NCI-H82 treated with DMSO at 0.1 percent for 48 hours (cell line): ENCODE measurements around the gene ADAMTS18.
"Not testable (repeated sequence)": the region's sequence is repeated elsewhere in the genome, so short reads cannot be mapped to it uniquely, and the experiment has no call there.

Experiments
- DNase-seq: peaks from one replicate; lab custom pipeline; 2025; ENCODE audit not compliant: unreplicated experiment; lab: John Stamatoyannopoulos, UW

Gene ADAMTS18, protein sequence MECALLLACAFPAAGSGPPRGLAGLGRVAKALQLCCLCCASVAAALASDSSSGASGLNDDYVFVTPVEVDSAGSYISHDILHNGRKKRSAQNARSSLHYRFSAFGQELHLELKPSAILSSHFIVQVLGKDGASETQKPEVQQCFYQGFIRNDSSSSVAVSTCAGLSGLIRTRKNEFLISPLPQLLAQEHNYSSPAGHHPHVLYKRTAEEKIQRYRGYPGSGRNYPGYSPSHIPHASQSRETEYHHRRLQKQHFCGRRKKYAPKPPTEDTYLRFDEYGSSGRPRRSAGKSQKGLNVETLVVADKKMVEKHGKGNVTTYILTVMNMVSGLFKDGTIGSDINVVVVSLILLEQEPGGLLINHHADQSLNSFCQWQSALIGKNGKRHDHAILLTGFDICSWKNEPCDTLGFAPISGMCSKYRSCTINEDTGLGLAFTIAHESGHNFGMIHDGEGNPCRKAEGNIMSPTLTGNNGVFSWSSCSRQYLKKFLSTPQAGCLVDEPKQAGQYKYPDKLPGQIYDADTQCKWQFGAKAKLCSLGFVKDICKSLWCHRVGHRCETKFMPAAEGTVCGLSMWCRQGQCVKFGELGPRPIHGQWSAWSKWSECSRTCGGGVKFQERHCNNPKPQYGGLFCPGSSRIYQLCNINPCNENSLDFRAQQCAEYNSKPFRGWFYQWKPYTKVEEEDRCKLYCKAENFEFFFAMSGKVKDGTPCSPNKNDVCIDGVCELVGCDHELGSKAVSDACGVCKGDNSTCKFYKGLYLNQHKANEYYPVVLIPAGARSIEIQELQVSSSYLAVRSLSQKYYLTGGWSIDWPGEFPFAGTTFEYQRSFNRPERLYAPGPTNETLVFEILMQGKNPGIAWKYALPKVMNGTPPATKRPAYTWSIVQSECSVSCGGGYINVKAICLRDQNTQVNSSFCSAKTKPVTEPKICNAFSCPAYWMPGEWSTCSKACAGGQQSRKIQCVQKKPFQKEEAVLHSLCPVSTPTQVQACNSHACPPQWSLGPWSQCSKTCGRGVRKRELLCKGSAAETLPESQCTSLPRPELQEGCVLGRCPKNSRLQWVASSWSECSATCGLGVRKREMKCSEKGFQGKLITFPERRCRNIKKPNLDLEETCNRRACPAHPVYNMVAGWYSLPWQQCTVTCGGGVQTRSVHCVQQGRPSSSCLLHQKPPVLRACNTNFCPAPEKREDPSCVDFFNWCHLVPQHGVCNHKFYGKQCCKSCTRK (N-terminal part only)

DNA sequence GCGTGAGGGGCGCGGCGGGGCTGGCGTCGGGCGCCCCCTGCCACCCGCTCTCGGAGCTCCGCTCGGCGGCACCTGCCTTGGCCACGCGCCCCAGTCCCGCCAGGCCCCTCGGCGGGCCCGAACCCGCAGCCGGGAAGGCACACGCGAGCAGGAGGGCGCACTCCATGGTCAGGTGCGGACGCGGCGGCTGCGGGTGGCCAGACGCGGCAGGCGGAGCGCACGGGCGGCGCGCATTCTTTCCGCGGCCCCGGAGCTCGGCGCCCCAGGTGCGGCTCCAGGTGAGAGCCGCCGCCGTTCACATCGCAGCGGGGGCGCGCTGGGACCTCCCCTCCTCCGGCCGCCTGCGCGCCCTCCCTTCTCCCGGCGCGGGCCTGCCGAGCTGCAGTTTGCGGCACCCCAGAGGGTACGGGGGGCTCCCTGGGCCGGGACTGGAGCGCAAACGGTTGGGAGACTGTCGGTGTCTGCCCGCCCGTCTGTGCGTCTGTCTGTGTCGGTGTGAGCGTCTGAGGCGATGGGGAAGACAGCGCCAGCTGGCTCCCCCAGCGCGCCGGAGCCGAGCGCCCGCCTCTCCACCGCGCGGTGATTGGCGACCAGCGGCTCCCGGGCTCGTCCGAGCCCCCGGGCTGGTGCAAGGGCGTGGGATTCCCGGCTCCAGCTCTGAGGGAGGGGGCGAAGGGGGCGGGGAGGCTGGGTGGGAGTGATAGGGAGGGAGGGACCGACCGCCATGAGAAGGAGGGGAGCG is at the start of gene ADAMTS18:
Gene ADAMTS18, minus strand, starts transcription at position 505 of the 742 bp plus-strand sequence. Its CDS starts 339 bp downstream, at position 166.
- no peak for DNase-seq

DNA sequence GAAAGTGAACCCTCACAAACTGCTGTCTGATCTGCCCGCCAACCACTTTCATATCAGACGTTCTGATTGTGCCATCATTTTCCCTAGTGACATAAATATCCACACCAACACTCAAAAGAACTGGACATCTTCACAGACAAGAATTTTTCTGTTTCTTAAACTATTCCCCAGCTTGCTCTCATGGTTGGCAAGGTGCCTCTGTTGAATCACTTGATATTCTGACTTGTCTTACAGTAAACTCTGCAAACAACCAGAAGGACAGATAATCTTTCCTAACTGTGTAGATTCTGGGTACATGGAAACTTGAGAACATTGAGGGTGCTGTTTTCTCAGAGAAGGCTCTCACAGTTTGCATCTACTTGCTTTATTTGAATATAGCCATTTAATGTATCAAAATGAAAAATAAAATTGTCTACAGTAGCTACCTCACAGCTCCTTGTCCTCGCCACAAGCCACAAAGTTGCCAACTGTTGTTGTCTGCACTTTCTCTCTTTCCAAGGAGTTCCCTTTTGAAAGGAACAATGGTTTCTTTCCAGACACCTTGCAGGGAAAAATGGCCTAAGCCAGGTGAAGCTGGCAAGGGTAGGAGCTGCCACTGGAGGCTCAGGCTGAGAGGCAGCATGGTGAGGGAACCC is 46.0 kb upstream of the ADAMTS18 start:
- no peak for DNase-seq

DNA sequence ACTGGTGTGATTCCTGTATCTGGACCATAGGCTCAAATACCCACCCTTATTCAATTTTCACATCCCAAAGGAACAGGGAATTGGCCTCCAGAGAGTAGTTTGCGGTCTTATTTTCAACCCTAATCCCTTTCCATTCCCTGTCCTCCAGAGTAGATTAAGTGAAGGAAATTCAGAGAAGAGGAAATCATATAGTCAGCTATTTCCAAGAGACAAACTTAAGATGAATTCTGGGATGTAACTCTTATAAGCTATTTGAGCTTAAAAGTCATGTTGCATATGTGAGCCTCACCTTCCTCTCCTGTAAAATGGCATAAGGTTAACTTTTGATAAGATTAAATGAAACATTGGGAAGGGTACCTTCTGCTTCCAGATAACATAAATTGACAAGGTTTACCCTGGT is 37.4 kb upstream of the ADAMTS18 start:
- DNase-seq = no peak

DNA sequence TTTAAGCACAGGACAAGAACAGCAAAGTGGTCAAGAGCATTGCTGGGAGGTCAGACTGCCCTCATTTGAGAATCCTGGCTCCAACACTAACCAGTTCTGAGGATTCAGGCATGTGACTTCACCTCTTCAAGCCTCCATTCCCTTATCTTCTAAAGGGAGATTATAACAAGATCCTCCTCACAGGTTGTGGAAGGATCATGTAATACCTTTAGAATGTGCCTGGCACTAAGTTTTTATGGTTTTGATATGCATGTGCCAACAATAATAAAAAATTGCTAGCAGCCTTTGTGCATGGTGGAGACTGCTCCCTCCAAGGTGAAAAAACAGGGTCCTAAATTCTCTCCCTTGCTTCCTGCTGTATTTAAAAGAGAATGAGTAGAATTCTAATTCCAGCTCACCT is 36.0 kb upstream of the ADAMTS18 start:
- DNase-seq = no peak

DNA sequence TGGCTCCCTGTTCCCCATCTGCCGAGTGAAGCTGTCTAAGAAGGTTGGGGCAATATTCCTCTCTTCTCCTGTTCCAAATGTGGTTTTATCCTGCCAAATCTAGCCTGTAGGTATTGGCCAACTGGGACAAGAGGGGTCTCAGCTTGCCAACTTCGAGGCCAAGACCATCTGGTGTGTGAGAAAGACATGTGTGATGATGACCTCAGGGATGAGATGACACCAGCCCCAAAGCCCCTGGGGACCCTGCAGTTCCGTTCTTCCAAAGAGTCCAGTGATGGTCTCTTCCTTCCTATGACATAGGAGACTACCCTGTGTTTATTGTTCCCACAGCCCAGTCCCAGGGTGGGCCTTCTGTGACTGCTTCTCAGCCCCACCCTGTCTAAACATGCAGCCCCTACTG is 34.8 kb upstream of the ADAMTS18 start:
- no peak for DNase-seq

DNA sequence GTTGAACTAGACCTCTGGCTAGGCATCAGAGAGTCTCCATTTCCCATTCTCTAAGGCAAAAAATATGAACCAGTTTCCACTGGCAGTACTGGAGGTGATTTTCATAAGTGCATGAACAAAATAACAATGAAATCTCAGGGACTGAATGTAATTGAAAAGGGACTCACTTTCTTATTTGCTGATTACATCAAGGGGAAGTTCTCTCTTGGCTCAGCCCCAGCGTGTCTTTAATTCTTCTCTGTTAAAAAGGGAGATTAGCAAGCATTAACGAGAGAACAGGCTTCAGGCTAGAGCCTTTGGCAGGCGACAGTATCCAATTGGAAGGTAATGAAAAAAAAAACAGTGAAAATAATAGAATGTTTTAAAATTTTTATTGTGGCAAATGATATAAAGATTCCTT is 34.0 kb upstream of the ADAMTS18 start:
- DNase-seq = peak; percentile 50

DNA sequence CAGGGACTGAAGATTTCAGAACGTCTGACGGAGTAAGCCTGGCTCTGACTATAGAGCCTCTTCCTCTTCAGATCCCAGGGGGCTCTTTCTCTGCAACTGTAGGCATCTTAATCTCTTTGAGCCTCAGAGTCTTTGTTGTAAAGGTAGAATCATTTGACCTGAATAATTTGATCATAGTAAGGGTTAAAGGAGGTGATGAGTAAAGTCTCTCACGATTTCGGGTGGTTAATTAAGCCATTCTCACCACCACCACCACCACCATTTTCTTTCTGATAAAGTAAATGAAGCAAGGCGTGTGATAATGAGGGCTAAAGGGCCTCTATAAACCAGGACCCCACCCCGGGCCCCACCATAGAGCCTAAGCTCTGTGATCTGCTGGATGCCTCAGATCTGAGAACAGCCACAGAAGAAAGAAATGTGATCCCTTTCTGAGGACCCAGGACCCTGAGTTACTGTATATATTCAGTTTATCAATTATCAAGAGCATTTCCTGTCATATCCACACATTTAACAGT is 33.0 kb upstream of the ADAMTS18 start:
- DNase-seq = peak; percentile 5

DNA sequence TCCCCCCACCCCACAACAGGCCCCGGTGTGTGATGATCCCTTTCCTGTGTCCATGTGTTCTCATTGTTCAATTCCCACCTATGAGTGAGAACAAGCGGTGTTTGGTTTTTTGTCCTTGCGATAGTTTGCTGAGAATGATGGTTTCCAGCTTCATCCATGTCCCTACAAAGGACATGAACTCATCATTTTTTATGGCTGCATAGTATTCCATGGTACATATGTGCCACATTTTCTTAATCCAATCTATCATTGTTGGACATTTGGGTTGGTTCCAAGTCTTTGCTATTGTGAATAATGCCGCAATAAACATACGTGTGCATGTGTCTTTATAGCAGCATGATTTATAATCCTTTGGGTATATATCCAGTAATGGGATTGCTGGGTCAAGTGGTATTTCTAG is 28.8 kb upstream of the ADAMTS18 start:
- DNase-seq = not testable (repeated sequence)

DNA sequence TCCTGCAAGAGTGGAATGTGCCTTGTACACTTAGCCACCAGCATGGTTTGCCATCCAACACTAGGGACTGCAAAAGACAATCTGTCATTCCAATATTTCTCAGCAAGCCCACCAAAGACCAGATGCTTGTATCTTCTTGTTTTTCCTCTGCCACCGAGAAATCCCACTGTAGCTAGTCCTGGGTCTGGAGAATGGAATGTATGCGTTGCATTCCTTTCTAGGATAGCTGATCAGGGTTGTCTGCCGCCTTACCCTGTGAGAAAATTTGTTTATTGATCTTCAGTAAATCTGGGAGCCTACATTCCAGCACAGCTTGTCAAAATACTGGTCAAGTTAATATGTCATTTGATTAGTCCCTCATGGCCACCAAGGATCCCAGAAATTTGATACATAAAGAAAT is 28.1 kb upstream of the ADAMTS18 start:
- DNase-seq = no peak

DNA sequence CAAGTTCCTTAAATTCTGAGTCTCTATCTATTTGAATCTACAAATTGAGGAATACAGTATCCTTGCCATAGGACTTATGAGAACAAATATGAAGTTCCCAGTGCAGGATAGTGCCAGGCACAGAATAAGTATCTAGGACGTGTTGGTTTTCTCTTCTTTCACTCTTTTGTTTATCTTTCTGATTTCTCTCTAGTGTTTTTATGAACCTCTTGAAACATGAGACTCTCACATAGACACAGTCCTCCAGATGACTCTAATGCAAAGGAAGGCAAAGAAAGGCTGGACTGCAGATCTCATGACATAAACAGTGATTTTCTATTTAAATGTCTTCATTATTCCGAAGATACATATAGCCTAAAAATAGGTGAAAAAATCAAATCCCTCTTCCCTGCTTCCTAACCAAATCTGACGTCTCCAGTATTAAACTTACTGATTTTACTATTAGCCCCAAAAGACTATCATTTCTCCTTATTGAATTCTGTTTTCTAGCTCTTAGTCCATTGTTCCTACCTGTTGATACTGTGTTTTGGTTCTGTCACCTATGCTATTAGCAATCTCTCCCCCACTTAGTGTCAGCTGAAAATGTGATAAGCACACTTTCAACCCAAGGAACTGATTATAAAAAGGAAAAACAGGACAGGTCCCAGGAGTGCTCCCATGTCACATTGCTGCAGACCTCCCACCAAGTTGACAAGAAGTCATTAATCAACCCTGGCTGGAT is 24.9 kb upstream of the ADAMTS18 start:
- no peak for DNase-seq

DNA sequence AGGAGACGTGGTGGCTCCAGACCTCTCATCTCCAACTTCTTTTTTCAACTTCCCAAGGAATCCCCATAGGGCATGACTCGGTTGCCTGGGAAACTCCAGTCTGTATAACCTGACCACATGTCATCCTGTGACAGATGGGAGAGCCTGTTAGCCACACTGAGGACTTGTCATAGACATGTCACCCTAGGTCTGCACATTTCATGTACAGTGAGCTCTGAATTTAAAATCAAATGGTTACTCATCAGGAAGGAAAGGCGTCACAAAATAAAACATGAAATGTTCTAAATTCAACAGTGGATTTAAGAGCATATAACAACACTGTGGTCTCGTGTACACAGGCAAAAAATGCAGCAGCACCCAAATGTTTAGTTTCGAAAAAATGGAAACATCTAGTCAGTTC is 22.2 kb upstream of the ADAMTS18 start:
- no peak for DNase-seq

DNA sequence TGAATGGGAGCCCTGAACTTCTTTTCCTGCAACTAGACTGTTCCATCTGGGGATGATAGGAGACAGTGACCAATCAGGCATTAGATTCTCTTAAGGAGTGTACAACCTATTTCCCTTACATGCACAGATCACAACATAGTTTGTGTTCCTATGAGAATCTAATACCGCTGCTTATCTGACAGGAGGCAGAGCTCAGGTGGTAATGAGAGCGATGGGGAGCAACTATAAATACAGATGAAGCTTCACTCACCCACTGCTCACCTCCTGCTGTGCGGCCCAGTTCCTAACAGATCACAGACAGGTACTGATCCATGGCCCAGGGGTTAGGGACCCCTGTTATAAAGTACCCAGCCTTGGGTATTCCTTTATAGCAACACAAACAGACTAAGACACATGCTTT is 17.4 kb upstream of the ADAMTS18 start:
- DNase-seq = no peak

DNA sequence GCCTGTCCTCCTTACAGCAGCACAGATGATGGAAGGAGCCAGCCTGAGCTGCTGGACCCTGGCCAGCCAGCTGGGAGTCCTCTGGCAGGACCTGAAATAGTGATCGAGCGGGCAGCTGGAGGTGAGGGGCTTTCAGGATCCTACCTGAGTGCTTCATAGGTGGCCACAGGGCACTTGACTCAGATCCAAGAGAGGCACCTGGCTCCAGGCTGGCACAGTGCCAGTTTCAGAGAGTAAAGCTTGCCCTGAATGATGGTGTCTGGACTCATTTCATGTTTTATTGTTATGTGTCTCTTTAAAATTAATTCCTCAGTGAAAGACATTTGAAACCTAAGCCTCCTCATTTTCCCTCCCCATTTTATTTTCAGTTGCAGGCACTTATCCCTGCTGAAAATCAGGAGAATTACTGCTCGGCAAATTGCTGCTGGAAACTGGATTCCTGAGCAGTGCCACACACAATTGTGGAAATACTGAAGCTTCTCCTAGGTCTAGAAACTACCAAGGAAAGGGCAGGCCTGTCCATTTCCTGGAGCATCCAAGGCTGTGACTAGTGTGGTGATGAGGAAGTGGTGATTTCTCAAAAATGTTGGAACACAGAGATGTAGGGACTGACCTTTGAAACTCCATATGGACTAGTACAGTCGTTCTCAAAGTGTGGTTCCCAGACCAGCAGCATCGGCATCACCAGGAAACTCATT is 16.1 kb upstream of the ADAMTS18 start:
- DNase-seq = no peak

DNA sequence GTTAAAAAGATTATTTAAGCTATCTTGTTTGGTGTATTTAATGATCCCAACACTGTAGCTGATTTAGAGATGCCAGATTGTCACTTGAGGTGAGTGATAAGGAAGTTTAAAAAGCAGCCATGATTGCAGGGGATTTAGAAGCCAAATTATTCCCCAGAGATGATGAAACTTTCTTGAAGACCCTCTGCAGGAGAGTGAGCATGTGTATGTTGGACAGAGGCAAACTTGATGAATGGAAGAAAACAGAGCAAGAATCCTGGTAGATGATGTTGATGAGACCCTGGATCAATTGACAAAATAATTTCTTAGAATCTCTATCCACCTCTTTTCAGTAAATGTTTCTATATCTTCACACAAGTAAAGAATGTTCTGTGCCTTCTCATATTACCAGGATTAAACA is 14.4 kb upstream of the ADAMTS18 start:
- DNase-seq = no peak

DNA sequence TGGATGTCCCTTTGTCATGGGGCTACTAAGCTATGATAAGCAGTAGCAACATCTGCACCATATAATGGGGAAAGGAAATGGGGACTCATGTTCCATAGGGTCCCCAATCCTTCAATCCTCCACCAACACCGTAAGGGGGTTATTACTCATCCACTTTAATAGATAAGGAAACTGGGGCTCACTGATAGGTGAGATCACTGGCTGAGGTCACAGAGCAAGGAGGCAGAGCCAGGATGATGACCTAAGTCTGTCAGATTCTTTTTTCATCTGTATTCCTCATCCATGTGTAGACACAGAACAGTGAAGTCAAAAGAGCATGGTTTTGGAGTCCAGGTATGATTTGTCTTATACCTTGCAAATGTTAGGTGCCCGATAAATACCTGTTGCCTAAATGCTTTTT is 10.5 kb upstream of the ADAMTS18 start:
- no peak for DNase-seq

DNA sequence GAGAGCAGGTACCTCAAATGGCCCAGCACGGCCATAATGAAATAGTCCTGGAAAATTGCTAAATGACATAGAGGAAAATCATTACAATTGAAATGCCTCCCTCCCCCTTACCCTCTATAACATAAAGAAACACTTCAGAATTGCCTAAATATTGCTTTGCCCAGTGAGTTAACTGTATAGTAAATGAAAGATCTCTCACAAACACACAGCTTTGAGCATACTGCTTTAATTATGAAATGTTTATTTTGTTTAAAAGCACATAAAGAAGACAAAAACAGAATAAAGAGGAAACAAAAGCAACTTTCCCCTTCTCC is 9.3 kb upstream of the ADAMTS18 start:
- no peak for DNase-seq

DNA sequence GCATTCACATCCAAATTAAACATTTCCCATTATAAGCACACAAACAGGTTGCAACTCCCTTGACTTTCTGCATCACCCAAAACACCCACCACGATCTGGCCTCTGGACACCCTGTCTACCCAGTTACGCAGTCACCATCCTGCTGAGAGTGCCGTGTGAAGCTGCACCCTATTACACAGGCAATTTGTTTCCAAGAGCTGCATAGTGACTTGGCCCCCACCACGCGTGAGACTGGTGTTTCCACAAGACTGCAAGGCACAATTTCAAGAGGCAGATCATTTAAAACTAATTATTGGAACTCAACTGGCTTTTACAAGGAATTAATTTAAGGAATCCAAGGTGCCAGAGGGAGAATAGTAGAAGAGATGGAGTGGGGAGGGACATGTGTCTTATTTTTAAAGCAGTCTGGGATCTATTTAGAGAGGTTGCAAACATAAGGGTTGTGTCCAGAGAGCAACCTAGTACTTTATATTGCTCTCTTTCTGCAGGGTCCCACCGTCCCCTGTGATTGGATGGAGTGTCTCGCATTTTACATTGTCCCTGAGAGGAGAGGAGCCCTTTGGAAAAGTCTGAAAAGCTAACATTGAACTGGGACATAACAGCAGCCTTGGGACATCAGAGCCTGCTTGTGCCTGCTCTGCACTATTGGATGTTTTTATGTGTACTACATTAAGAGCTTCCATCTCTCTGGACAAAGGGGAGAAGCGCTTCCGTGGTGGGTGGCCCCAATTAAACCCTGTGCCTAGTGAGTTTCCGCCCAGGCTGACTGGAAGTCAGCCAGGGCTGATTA is 8.7 kb upstream of the ADAMTS18 start:
- DNase-seq = no peak

DNA sequence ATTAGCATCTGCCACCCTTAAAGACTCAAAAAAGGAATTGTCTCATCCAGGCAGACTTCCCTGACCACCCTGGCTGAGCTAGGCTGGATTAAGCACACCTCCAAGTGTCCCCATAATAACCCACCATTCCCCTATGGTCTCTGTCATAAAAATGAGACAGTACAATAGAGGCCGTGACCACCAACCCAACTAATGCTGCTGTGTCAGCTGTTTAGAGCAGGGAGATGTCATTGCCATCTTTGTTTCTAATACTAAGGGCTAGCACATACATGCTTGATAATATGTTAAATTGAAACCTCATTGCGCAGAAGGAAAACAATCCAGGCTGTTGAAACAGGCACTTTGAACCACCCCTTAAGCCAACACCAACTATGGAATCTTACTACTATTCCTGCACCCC is 7.2 kb upstream of the ADAMTS18 start:
- no peak for DNase-seq
